Breast epithelium (tissue), 4 donors: Measurements from ENCODE around the gene NDST1. TPM values are rescaled to one million over a fixed set of nuclear protein-coding genes. Genes with fewer than 3 reads are reported as not detected.
A peak's percentile ranks its signal among the peaks of the same experiment; 100 is the strongest.

Experiments
- DNase-seq, 2 donors: peaks; one replicate each; pipeline ENCODE4 v3.0.0-alpha.2; 2019; ENCODE audit warnings: low spot score in 2 of 2
- H3K27ac ChIP-seq, 2 donors: fragments of 200-600 bp; sonication (generic) in 1 of 2; one replicate each; pipeline ENCODE4 v1.5.1; 2016 to 2019; ENCODE audit warnings: mild to moderate bottlenecking in 1 of 2
- H3K27me3 ChIP-seq, 2 donors: fragments of 200-600 bp; sonication (generic) in 1 of 2; one replicate each; pipeline versions ENCODE4 v1.5.1 to v1.6.0; 2017 to 2019; ENCODE audit warnings: control low read depth in 1 of 2, mild to moderate bottlenecking in 1 of 2
- H3K36me3 ChIP-seq: fragments of 200-600 bp; one replicate; pipeline ENCODE4 v1.5.1; 2019
- H3K4me1 ChIP-seq, 2 donors: fragments of 200-600 bp; sonication (generic); one replicate each; pipeline ENCODE4 v1.5.1; 2016 to 2019; ENCODE audit warnings: control low read depth in 1 of 2
- H3K4me3 ChIP-seq, 3 donors: fragments of 200-600 bp; sonication (generic); 1 replicate in 2 of 3; 2 replicates in 1 of 3; pipeline ENCODE4 v1.5.1; 2016 to 2019; ENCODE audit warnings: mild to moderate bottlenecking in 3 of 3, moderate library complexity in 2 of 3
- H3K9me3 ChIP-seq, 2 donors: fragments of 200-600 bp; sonication (generic) in 1 of 2; one replicate each; pipeline ENCODE4 v1.5.1; 2016 to 2019; ENCODE audit warnings: control low read depth in 1 of 2
- CTCF ChIP-seq, 3 donors: fragments of 450-650 bp; IDR thresholded peaks; one replicate each; pipeline ENCODE4 v1.5.1; 2016 to 2017; ENCODE audit warnings: antibody characterized with exemption in 3 of 3, mild to moderate bottlenecking in 3 of 3, moderate library complexity in 3 of 3
- POLR2A ChIP-seq: fragments of 450-650 bp; IDR thresholded peaks from one replicate; pipeline ENCODE4 v1.6.1; 2016; ENCODE audit warnings: antibody characterized with exemption, mild to moderate bottlenecking, moderate library complexity
- POLR2AphosphoS5 ChIP-seq, 3 donors: sonication (generic); formaldehyde crosslinking; IDR thresholded peaks; one replicate each; pipeline ENCODE4 v1.6.1; 2017; ENCODE audit warnings: antibody characterized with exemption in 3 of 3
- intact Hi-C: fragments of 100-400 bp; cut with DNase I; formaldehyde crosslinking; loops from one replicate; pipeline ENCODE4 v1.15.1; 2023; ENCODE audit warnings: low total_unique reads
- total RNA-seq, 3 donors: library from RNA; depleted of rRNA; stranded (reverse); fragments of >200 nt; gene quantifications; one replicate each; pipeline ENCODE4 v1.1.0, GENCODE V29; 2016

The NDST1 gene
- total RNA-seq, 3 donors from 2014 or later = 46.7 to 92.3 (median 74.1) TPM

GRCh38 chr5:150479416-150479815 lies 28.5 kb upstream of the NDST1 start:
- no peaks in the 10 kb centered on the region for H3K27me3 ChIP-seq
- intact Hi-C loops = no loop called here
- DNase-seq = no peak
- H3K4me1 ChIP-seq = no peaks in the 10 kb centered on the region
- TF ChIP-seq POLR2A = no peak
- no peak for TF ChIP-seq CTCF (IDR thresholded peaks at IDR 0.05)
- TF ChIP-seq POLR2AphosphoS5 (IDR thresholded peaks at IDR 0.05) = no peak
- no peaks in the 10 kb centered on the region for H3K36me3 ChIP-seq
- no peak overlapping the region for H3K4me3 ChIP-seq
- no peak overlapping the region for H3K27ac ChIP-seq
- H3K9me3 ChIP-seq = no peaks in the 10 kb centered on the region

- Histone ChIP-seq H3K9me3 (no peaks in the 10 kb centered on the region), H3K27ac (peak overlapping the region in 1 of 2 donors; percentile 14), H3K36me3 (no peaks in the 10 kb centered on the region), H3K27me3 (no peaks in the 10 kb centered on the region), H3K4me3 (no peak overlapping the region), H3K4me1 (no peaks in the 10 kb centered on the region)
- intact Hi-C loops = no loop called here
- DNase-seq = no peak
- TF ChIP-seq POLR2A = no peak
- no peak for TF ChIP-seq CTCF (IDR thresholded peaks at IDR 0.05)
- TF ChIP-seq POLR2AphosphoS5 (IDR thresholded peaks at IDR 0.05) = no peak
Measured at GRCh38 chr5:150481708-150481965, 26.3 kb upstream of the NDST1 start.

- no peak overlapping the region for H3K4me3 ChIP-seq
- H3K27me3 ChIP-seq = no peaks in the 10 kb centered on the region
- H3K4me1 ChIP-seq = no peaks in the 10 kb centered on the region
- H3K9me3 ChIP-seq = no peaks in the 10 kb centered on the region
- peak overlapping the region in 1 of 2 donors; percentile 14 for H3K27ac ChIP-seq
- TF ChIP-seq POLR2A (no peak), POLR2AphosphoS5 (IDR thresholded peaks at IDR 0.05) (no peak), CTCF (IDR thresholded peaks at IDR 0.05) (no peak)
- no peaks in the 10 kb centered on the region for H3K36me3 ChIP-seq
- no peak for DNase-seq
- intact Hi-C loops = no loop called here
Measured at GRCh38 chr5:150481972-150482406, 25.9 kb upstream of the NDST1 start.

- H3K4me3 ChIP-seq = peak overlapping the region; percentile 85 to 97 (median 95)
- intact Hi-C loops = no loop called here
- no peaks in the 10 kb centered on the region for H3K27me3 ChIP-seq
- no peaks in the 10 kb centered on the region for H3K36me3 ChIP-seq
- no peak for DNase-seq
- H3K9me3 ChIP-seq = no peaks in the 10 kb centered on the region
- TF ChIP-seq POLR2A (no peak), CTCF (IDR thresholded peaks at IDR 0.05) (no peak), POLR2AphosphoS5 (IDR thresholded peaks at IDR 0.05) (no peak)
- H3K4me1 ChIP-seq = peaks cover 8 to 24% of the 10 kb centered on the region in 2 donors
- H3K27ac ChIP-seq = peak overlapping the region; percentile 98
Measured at GRCh38 chr5:150484964-150485692, 22.8 kb upstream of the NDST1 start.

GRCh38 chr5:150485693-150486401 lies 22.1 kb upstream of the NDST1 start:
- H3K27ac ChIP-seq = peak overlapping the region; percentile 98
- peak overlapping the region; percentile 85 to 97 (median 95) for H3K4me3 ChIP-seq
- peaks cover 14 to 31% of the 10 kb centered on the region in 2 donors for H3K4me1 ChIP-seq
- no peaks in the 10 kb centered on the region for H3K36me3 ChIP-seq
- intact Hi-C loops = loop anchor here (1.0 kb wide), 1 partner anchor 39 kb away; no protein-coding TSS in a partner anchor
- no peaks in the 10 kb centered on the region for H3K9me3 ChIP-seq
- DNase-seq = no peak
- no peaks in the 10 kb centered on the region for H3K27me3 ChIP-seq
- no peak for TF ChIP-seq CTCF (IDR thresholded peaks at IDR 0.05)
- TF ChIP-seq POLR2AphosphoS5 (IDR thresholded peaks at IDR 0.05) = peak; percentile 34 to 66 (median 57)
